OCI-LY3 (cell line): ENCODE measurements around the gene SIK2.

ENCODE experiments used
- EZH2phosphoT487 ChIP-seq: fragments of 200-600 bp; shearing (Covaris generic); IDR thresholded peaks from 2 replicates; pipeline ENCODE4 v1.6.1; 2018; ENCODE audit warnings: antibody characterized with exemption, mixed run types, low read depth
- TF ChIP-seq, protein P1 (sequence below): fragments of 200-600, 300-600 bp; sonication (generic); IDR thresholded peaks from 2 replicates; pipeline ENCODE4 v1.5.1; 2014; ENCODE audit warnings: antibody characterized with exemption, low read length, low read depth

DNA sequence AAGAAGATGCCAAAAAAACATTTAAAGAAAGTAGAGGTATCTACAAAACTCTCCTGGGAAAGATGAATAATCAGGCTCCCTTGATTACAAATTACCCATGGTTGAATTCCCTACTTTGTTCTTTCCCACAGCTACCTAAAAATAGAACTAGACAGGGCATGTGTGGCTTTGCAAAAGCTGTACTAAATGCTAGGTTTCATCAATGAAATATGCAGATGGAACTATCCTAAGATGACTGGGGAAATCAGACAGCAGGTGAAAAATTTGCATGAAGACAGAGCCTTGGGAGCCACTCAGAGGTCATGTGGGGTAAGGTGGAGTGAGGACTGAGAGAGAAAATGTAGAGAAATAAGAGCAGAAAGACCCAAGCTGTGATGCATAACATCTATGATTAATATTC is 47.0 kb upstream of the SIK2 start:
- TF ChIP-seq, protein P1, sequence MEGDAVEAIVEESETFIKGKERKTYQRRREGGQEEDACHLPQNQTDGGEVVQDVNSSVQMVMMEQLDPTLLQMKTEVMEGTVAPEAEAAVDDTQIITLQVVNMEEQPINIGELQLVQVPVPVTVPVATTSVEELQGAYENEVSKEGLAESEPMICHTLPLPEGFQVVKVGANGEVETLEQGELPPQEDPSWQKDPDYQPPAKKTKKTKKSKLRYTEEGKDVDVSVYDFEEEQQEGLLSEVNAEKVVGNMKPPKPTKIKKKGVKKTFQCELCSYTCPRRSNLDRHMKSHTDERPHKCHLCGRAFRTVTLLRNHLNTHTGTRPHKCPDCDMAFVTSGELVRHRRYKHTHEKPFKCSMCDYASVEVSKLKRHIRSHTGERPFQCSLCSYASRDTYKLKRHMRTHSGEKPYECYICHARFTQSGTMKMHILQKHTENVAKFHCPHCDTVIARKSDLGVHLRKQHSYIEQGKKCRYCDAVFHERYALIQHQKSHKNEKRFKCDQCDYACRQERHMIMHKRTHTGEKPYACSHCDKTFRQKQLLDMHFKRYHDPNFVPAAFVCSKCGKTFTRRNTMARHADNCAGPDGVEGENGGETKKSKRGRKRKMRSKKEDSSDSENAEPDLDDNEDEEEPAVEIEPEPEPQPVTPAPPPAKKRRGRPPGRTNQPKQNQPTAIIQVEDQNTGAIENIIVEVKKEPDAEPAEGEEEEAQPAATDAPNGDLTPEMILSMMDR = no peak
- no peak for TF ChIP-seq EZH2phosphoT487
